GM19468 (cell line): ENCODE measurements around the gene GTF3C1.
"Not testable (repeated sequence)": the region's sequence is repeated elsewhere in the genome, so short reads cannot be mapped to it uniquely, and the experiment has no call there.

ENCODE experiments used
- ATAC-seq: cut with Tn5 transposase; IDR thresholded peaks from one replicate; pipeline ENCODE4 v1.9.1; 2021; ENCODE audit warnings: mild to moderate bottlenecking, moderate library complexity, moderate number of reproducible peaks; ENCODE audit not compliant: unreplicated experiment; ENCODE audit errors: extremely low read depth

The GTF3C1 gene

GRCh38 chr16:27450196-27450549, 99.5 kb downstream of the GTF3C1 start:
- no peak for ATAC-seq

DNA sequence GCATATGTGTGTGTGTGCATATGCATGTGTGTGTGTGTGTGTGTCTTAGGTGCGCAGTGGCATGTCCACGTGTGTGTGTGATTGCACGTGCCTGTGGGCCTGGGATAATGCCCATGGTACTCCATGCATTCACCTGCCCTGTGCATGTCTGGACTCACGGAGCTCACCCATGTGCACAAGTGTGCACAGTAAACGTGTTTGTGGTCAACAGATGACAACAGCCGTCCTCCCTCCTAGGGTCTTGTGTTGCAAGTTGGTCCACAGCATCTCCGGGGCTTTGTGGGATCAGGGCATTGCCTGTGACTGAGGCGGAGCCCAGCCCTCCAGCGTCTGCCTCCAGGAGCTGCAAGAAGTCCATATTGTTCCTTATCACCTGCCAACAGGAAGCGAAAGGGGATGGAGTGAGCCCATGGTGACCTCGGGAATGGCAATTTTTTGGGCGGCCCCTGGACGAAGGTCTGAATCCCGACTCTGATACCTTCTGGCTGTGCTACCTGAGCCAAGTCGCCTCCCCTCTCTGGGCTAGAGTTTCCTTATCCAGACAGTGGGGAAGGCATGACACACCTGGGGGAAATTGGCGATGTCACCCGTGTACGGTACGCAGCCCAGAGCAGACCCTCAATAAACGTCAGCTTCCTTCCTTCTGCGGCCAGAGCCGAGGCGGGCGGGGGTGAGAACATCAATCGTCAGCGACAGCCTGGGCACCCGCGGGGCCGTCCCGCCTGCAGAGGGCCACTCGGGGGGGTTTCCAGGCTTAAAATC, 100.1 kb downstream of the GTF3C1 start:
- ATAC-seq, result no peak

DNA sequence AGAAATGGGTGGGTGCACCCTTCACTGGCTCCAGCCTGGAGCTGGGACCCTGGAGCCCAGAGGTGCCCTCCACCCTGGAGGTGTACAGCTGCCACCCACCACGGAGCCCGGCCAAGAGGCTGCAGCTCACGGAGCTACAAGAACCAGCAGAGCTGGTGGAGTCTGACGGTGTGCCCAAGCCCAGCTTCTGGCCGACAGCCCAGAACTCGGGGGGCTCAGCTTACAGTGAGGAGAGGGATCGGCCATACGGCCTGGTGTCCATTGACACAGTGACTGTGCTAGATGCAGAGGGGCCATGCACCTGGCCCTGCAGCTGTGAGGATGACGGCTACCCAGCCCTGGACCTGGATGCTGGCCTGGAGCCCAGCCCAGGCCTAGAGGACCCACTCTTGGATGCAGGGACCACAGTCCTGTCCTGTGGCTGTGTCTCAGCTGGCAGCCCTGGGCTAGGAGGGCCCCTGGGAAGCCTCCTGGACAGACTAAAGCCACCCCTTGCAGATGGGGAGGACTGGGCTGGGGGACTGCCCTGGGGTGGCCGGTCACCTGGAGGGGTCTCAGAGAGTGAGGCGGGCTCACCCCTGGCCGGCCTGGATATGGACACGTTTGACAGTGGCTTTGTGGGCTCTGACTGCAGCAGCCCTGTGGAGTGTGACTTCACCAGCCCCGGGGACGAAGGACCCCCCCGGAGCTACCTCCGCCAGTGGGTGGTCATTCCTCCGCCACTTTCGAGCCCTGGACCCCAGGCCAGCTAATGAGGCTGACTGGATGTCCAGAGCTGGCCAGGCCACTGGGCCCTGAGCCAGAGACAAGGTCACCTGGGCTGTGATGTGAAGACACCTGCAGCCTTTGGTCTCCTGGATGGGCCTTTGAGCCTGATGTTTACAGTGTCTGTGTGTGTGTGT, 100.9 kb downstream of the GTF3C1 start:
- ATAC-seq, result no peak

DNA sequence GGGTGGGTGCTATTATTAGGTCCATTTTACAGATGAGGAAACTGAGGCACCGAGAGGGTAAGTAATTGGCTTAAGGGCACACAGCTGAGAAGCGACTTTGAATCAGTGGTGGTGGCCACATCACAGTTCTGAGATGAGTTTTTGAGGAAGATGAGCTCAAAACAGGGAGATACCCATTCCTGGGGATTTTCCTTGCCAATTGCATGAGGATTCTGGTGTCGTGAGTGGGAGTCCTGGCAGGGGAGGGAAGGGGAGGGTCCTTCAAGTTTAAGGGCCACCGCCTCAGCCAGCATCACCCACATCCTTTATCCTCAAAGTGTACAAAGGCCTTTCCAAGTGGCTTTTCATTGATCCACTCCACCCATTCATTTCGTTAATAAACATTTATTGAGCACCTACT, 102.4 kb downstream of the GTF3C1 start:
- ATAC-seq, result no peak

GRCh38 chr16:27446721-27447120, 103.0 kb downstream of the GTF3C1 start:
- no peak for ATAC-seq

DNA sequence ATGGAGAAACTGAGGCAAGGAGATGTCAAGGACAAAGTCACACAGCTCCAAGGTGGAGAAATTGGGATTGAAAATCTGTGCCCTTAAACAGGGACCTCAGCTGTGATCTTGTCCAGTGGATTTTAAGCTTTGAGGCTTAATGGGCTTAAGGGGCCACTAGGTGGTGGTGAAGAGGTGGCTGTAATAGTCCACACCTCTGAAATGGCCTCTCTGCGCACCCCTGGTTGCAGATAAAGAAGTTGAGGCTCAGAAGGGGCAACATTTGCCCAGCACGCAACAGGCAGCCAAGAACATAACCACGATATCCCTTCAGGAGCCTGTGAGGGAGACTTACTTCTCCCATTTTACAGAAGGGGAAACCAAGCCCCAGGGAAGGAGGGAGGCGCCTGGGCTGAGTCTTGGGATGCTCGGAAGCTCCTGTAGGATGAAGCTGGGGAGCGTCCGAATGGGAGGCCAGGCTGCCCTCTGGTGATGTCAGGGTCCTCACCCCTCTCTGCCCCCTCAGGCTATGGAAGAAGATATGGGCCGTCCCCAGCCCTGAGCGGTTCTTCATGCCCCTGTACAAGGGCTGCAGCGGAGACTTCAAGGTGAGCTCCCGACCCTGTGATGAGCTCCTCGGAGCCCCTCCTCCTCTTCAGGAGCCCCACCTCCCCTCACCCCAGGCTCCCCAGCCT, 104.1 kb downstream of the GTF3C1 start:
- ATAC-seq, result no peak

- ATAC-seq, result no peak
These were observed 105.2 kb downstream of the GTF3C1 start for GRCh38 chr16:27444470-27444869.

GRCh38 chr16:27444015-27444414, 105.7 kb downstream of the GTF3C1 start:
- no peak for ATAC-seq

GRCh38 chr16:27441998-27442397, 107.7 kb downstream of the GTF3C1 start:
- ATAC-seq, result no peak

- no peak for ATAC-seq
These were observed 108.4 kb downstream of the GTF3C1 start for GRCh38 chr16:27441276-27441675.

DNA sequence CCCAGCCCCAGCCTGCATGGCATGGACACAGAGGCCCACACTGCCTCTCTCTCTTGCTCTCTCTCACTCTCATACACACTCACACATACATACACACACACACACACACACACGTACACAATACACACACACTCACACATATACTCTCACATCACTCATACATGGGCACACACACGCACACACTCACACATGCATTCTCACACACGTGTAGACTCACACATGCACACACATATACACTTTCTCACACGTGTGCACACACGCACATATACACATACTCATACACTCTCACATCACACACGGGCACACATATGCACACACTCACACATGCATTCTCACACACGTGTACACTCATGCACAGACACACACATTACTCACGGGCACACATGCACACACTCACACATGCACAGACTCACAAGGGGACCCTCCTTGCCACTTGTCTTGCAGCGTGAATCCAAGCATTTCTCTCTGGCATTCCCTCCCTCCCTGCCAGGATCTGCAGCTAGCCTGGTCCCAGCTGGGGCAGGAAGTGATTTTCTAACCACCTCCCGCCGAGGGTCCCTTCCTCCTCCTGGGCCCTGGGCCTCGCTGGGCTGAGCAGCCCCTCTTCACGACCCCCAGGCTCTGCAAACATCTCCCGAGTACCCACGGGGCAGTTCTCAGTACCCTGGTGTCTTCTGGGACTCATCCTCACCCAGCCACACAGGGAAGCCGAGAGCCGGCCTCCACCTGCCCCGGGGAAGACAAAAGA, 110.3 kb downstream of the GTF3C1 start:
- no peak for ATAC-seq

GRCh38 chr16:27437946-27438345, 111.8 kb downstream of the GTF3C1 start:
- ATAC-seq, result no peak

GRCh38 chr16:27436921-27437650, 112.6 kb downstream of the GTF3C1 start:
- no peak for ATAC-seq

- no peak for ATAC-seq
These were observed 113.6 kb downstream of the GTF3C1 start for GRCh38 chr16:27436065-27436464.

GRCh38 chr16:27435146-27435545, 114.6 kb downstream of the GTF3C1 start:
- ATAC-seq, result not testable (repeated sequence)

DNA sequence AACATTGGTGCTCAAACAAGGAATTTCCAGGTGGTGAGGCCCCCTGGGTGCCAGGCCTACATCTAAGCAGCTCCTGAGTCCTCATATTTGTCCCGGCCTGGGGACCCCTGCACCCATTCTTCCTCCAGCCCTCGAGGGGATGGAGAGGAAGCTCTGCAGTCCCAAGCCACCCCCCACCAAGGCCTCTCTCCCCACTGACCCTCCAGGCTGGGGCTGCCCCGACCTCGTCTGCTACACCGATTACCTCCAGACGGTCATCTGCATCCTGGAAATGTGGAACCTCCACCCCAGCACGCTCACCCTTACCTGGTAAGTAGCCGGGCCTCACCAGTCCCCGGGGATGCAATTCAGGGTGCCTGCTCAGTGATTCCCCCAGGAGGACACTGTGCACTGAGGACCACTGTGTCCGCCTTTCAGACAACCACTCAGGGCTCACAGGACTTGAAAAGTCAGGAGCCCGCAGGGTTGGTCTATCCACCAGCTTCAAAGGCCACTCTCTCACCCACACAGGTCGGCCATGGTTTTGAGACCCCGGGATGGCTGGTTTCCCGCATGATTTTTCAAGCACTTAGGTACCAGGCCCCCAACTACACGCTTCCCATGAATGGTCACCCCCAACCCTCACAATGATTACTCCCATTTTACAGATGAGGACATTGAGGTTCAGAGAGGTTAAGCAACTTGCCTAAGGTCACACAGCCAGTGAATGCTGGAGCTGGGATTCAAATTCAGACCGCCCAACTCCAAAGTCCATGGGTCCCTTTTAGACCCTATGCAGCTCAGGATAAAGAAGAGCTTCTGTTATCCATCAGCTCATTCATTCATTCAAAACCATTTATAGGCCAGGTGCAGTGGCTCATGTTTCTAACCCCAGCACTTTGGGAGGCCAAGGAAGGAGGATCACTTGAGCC, 115.3 kb downstream of the GTF3C1 start:
- no peak for ATAC-seq

DNA sequence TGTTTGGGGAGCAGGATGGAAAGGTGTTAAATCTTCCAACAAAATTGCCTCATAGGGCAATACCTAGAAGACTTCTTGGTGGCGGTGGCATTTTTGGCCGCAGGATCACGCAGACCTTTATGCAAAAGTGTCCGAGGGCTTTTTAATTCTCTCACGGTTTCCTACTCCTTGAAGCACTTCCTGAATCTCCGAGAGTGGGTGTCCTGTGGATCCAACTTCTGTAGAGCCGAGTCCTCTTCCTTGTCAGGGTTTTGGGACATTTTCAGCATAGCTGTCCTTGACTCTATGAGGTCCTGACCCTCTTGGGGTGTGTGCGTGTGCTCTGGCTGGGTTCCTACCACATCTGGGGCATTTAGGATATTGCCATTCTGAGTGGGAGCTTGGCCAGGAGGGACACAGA, 116.1 kb downstream of the GTF3C1 start:
- no peak for ATAC-seq

DNA sequence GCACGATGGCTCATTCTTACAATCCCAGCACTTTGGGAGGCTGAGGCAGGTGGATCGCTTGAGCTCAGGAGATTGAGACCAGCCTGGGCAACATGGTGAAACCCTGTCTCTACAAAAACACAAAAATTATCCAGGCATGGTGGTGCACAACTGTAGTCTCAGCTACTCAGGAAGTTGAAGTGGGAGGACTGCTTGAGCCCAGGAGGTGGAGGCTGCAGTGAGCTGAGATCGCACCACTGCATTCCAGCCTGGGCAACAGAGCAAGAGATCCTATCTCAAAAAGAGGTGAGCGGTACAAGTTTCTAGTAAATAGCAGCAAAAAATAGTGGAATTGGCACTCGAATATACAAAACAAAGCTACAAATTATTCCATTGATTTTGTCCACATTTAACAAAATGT, 116.5 kb downstream of the GTF3C1 start:
- not testable (repeated sequence) for ATAC-seq

DNA sequence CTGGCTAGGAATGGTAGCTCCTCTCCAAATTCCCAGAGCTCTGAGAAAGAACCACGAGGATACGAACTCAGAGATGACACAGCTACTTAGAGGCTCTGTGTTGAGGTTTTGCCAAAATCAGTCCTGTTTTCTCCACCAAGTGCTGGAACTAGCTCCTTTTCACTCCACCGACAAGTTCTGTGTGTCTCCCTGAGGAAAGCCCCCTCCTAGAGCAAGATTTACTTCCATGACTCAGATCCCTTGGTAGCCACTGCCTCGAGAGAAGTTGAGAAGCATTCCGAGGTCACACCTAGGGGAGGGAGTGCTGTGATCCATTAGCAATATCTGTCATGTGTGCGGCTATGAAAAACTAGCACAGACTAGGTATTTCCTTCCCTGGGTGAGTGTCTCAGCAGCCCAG, 117.2 kb downstream of the GTF3C1 start:
- no peak for ATAC-seq
